ENCODE results near the gene PPP1R7. TPM values are rescaled to one million over a fixed set of nuclear protein-coding genes. Genes with fewer than 3 reads are reported as not detected.

PPP1R7 gene
- polyA plus RNA-seq, 1 of the 3 experiments (the other 2 are of a cell fraction) = 56.9 TPM

- Histone ChIP-seq H3K4me3 (ENCODE audit: low read depth in 2 of 2, low read length in 1 of 2) (no peak overlapping the region), H3K4me1 (ENCODE audit: control insufficient read depth in 1 of 2, insufficient read depth in 2 of 2, low read depth in 1 of 2, low read length in 1 of 2) (no peaks in the 10 kb centered on the region), H3K79me2 (ENCODE audit: insufficient read depth) (no peaks in the 10 kb centered on the region), H4K20me1 (ENCODE audit: insufficient read depth) (no peaks in the 10 kb centered on the region), H3K27me3 (ENCODE audit: insufficient read depth) (no peaks in the 10 kb centered on the region), H3K9me2 (no peaks in the 10 kb centered on the region), H3F3A (replicated peaks; ENCODE audit: insufficient read depth) (peaks cover 5% of the 10 kb centered on the region), H3K36me3 (replicated peaks in 1 of 2; ENCODE audit: control insufficient read depth in 1 of 2, insufficient read depth in 2 of 2, low read length in 1 of 2) (peaks cover 12 to 14% of the 10 kb centered on the region in 2 experiments), H3K9me3 (no peaks in the 10 kb centered on the region; the same call in 1 of the 2 replicates), H2AFZ (ENCODE audit: low read depth) (no peak overlapping the region), H3K9ac (no peak overlapping the region), H3K27ac (ENCODE audit: low read depth in 2 of 2, low read length in 1 of 2) (no peak overlapping the region), H3K4me2 (no peak overlapping the region)
- DNase-seq = no peak
- ChIA-PET POLR2A (no interaction called here), CTCF (no interaction called here)
- WGBS (ENCODE audit: low lambda C conversion rate) = 94% methylated on average over 13 of the region's 13 CpGs
- TF ChIP-seq TCF12 (IDR thresholded peaks at IDR 0.05) (no peak), EP300 (IDR thresholded peaks at IDR 0.05; ENCODE audit: borderline replicate concordance in 1 of 2, low read depth in 1 of 2, low read length in 1 of 2) (no peak), TAF1 (IDR thresholded peaks at IDR 0.05; ENCODE audit: borderline replicate concordance, low read depth, low read length) (no peak)
These were observed 24.6 kb upstream of the PPP1R7 start for GRCh38 chr2:241125626-241126025.

- no peaks in the 10 kb centered on the region for H3K9me2 ChIP-seq
- no peak overlapping the region for H3K4me3 ChIP-seq (ENCODE audit: low read depth in 2 of 2, low read length in 1 of 2)
- peaks cover 5% of the 10 kb centered on the region for H3F3A ChIP-seq (replicated peaks; ENCODE audit: insufficient read depth)
- peaks cover 8 to 11% of the 10 kb centered on the region in 2 experiments for H3K36me3 ChIP-seq (replicated peaks in 1 of 2; ENCODE audit: control insufficient read depth in 1 of 2, insufficient read depth in 2 of 2, low read length in 1 of 2)
- H3K4me1 ChIP-seq (ENCODE audit: control insufficient read depth in 1 of 2, insufficient read depth in 2 of 2, low read depth in 1 of 2, low read length in 1 of 2) = no peaks in the 10 kb centered on the region
- TF ChIP-seq EZH2phosphoT487 (IDR thresholded peaks at IDR 0.05; ENCODE audit: borderline replicate concordance, low read depth) = no peak
- no peak for TF ChIP-seq NRF1 (IDR thresholded peaks at IDR 0.05; ENCODE audit: low read depth, low read length)
- no peak for TF ChIP-seq NFIC (IDR thresholded peaks at IDR 0.05; ENCODE audit: borderline replicate concordance)
- no peak for TF ChIP-seq USF1 (IDR thresholded peaks at IDR 0.05; ENCODE audit: borderline replicate concordance, low read depth)
- TF ChIP-seq CHD2 (IDR thresholded peaks at IDR 0.05; ENCODE audit: low read length, partially characterized antibody) = no peak
- TF ChIP-seq SMC3 (IDR thresholded peaks at IDR 0.05; ENCODE audit: low read depth, low read length) = no peak
- no peak for TF ChIP-seq FOXJ3 (CRISPR knock-in tag; IDR thresholded peaks at IDR 0.05)
- no peak for TF ChIP-seq USF2 (IDR thresholded peaks at IDR 0.05; ENCODE audit: borderline replicate concordance, low read depth, low read length)
- no peaks in the 10 kb centered on the region for H4K20me1 ChIP-seq (ENCODE audit: insufficient read depth)
- no peak overlapping the region for H3K27ac ChIP-seq (ENCODE audit: low read depth in 2 of 2, low read length in 1 of 2)
- no peaks in the 10 kb centered on the region for H3K79me2 ChIP-seq (ENCODE audit: insufficient read depth)
- H3K9me3 ChIP-seq = no peaks in the 10 kb centered on the region; the same call in 1 of the 2 replicates
- 94% methylated on average over 5 of the region's 21 CpGs for WGBS (ENCODE audit: low lambda C conversion rate)
- CTCF ChIA-PET = no interaction called here
- H2AFZ ChIP-seq (ENCODE audit: low read depth) = no peak overlapping the region
- no peak overlapping the region for H3K4me2 ChIP-seq
- no peaks in the 10 kb centered on the region for H3K27me3 ChIP-seq (ENCODE audit: insufficient read depth)
- POLR2A ChIA-PET = no interaction called here
- no peak for DNase-seq
- H3K9ac ChIP-seq = no peak overlapping the region
These were observed 24.1 kb upstream of the PPP1R7 start for GRCh38 chr2:241126201-241126611.
